Left renal cortex interstitium (tissue), 4 donors: ENCODE measurements around the gene DUS3L. TPM values are rescaled to one million over a fixed set of nuclear protein-coding genes. Genes with fewer than 3 reads are reported as not detected.

Source experiments
- DNase-seq, 4 donors: peaks; one replicate each; pipeline ENCODE4 v3.0.0-alpha.2; 2013; ENCODE audit warnings: low read depth in 4 of 4, low spot score in 2 of 4, missing footprints in 1 of 4
- polyA plus RNA-seq, 4 donors: library from polyadenylated mRNA; unstranded; fragments of 120-200 nt; gene quantifications; one replicate each; pipeline ENCODE4 v1.2.1, GENCODE V29; 2013; ENCODE audit not compliant: insufficient read length in 4 of 4

Gene DUS3L
- polyA plus RNA-seq: 10 to 100 TPM; 21.9 to 37.7 (median 30.1) TPM

- peak; percentile 87 to 94 (median 92) for DNase-seq
Measured at GRCh38 chr19:5790559-5791520, at the start of gene DUS3L. TSS of gene DUS3L (minus strand) at chr19:5791163. CDS start at chr19:5791141, 22 bp downstream.

GRCh38 chr19:5839065-5840017 is 48.4 kb upstream of the DUS3L start, which contains the start of gene FUT6:
TSS of gene FUT6 (minus strand) at chr19:5839702. CDS start at chr19:5832567, 7,135 bp downstream.
- DNase-seq: no peak

- no peak for DNase-seq
Measured at GRCh38 chr19:5838353-5839064, 47.5 kb upstream of the DUS3L start.

GRCh38 chr19:5837761-5838352 is 46.9 kb upstream of the DUS3L start:
- DNase-seq: no peak

GRCh38 chr19:5832527-5833216 is 41.7 kb upstream of the DUS3L start:
- no peak for DNase-seq

- DNase-seq: no peak
Measured at GRCh38 chr19:5832061-5832460, 41.1 kb upstream of the DUS3L start.

- no peak for DNase-seq
Measured at GRCh38 chr19:5831159-5831558, 40.2 kb upstream of the DUS3L start.

- no peak for DNase-seq
Measured at GRCh38 chr19:5829567-5830310, 38.8 kb upstream of the DUS3L start.

GRCh38 chr19:5828661-5829566 is 38.0 kb upstream of the DUS3L start:
- DNase-seq: peak in 3 of 4 donors; percentile 59 to 74 (median 71)

GRCh38 chr19:5827891-5828660 is 37.1 kb upstream of the DUS3L start:
- DNase-seq: peak in 3 of 4 donors; percentile 82 to 91 (median 91)

GRCh38 chr19:5827342-5827890 is 36.5 kb upstream of the DUS3L start:
- no peak for DNase-seq

- DNase-seq: peak in 3 of 4 donors; percentile 62 to 76 (median 65)
Measured at GRCh38 chr19:5826531-5827341, 35.8 kb upstream of the DUS3L start.

GRCh38 chr19:5825178-5825577 is 34.2 kb upstream of the DUS3L start:
- no peak for DNase-seq

- no peak for DNase-seq
Measured at GRCh38 chr19:5824751-5825150, 33.8 kb upstream of the DUS3L start.

- no peak for DNase-seq
Measured at GRCh38 chr19:5823579-5824281, 32.8 kb upstream of the DUS3L start.
